GM21717 (cell line): ENCODE measurements around the gene BNC1.

Experiments used
- ATAC-seq: cut with Tn5 transposase; IDR thresholded peaks from one replicate; pipeline ENCODE4 v1.9.1; 2021; ENCODE audit warnings: mild to moderate bottlenecking, moderate library complexity; ENCODE audit not compliant: unreplicated experiment

The BNC1 gene

GRCh38 chr15:83284559-83285283 is at the start of gene BNC1:
TSS of gene BNC1 (minus strand) at chr15:83284664. CDS start at chr15:83284628, 36 bp downstream.
- no peak for ATAC-seq

GRCh38 chr15:83327041-83327440 is 42.6 kb upstream of the BNC1 start:
- no peak for ATAC-seq

GRCh38 chr15:83324799-83325198 is 40.3 kb upstream of the BNC1 start:
- ATAC-seq = no peak

GRCh38 chr15:83323296-83323711 is 38.8 kb upstream of the BNC1 start:
- ATAC-seq = no peak

- no peak for ATAC-seq
Observed at GRCh38 chr15:83322691-83323090, 38.2 kb upstream of the BNC1 start.

GRCh38 chr15:83322061-83322460 is 37.6 kb upstream of the BNC1 start:
- ATAC-seq = no peak

GRCh38 chr15:83320844-83321243 is 36.4 kb upstream of the BNC1 start:
- ATAC-seq = no peak

- no peak for ATAC-seq
Observed at GRCh38 chr15:83320404-83320803, 35.9 kb upstream of the BNC1 start.

- ATAC-seq = no peak
Observed at GRCh38 chr15:83319771-83320170, 35.3 kb upstream of the BNC1 start.

- ATAC-seq = no peak
Observed at GRCh38 chr15:83318861-83319415, 34.5 kb upstream of the BNC1 start.

GRCh38 chr15:83318036-83318435 is 33.6 kb upstream of the BNC1 start:
- no peak for ATAC-seq

- ATAC-seq = no peak
Observed at GRCh38 chr15:83312071-83312470, 27.6 kb upstream of the BNC1 start.

GRCh38 chr15:83310521-83311456 is 26.3 kb upstream of the BNC1 start:
- ATAC-seq = no peak

GRCh38 chr15:83308671-83309070 is 24.2 kb upstream of the BNC1 start:
- no peak for ATAC-seq

- ATAC-seq = no peak
Observed at GRCh38 chr15:83306561-83306960, 22.1 kb upstream of the BNC1 start.

- ATAC-seq = no peak
Observed at GRCh38 chr15:83305704-83306291, 21.3 kb upstream of the BNC1 start.

- ATAC-seq = no peak
Observed at GRCh38 chr15:83304861-83305703, 20.6 kb upstream of the BNC1 start.

- no peak for ATAC-seq
Observed at GRCh38 chr15:83303535-83303934, 19.1 kb upstream of the BNC1 start.

GRCh38 chr15:83300826-83301225 is 16.4 kb upstream of the BNC1 start:
- ATAC-seq = no peak

- no peak for ATAC-seq
Observed at GRCh38 chr15:83299462-83299861, 15.0 kb upstream of the BNC1 start.
